ENCODE measurements around the gene ADCY10.
"Not testable (repeated sequence)": the region's sequence is repeated elsewhere in the genome, so short reads cannot be mapped to it uniquely, and the experiment has no call there.

Gene ADCY10

GRCh38 chr1:167806235-167806634 is 107.7 kb downstream of the ADCY10 start:
- not testable (repeated sequence) for DNase-seq (ENCODE audit: low spot score)

- no peak for DNase-seq (ENCODE audit: low spot score)
Observed at GRCh38 chr1:167805041-167805556, 108.8 kb downstream of the ADCY10 start.

GRCh38 chr1:167803358-167804207 is 110.4 kb downstream of the ADCY10 start:
- DNase-seq (ENCODE audit: low spot score) = peak; percentile 86

GRCh38 chr1:167802235-167802634 is 111.7 kb downstream of the ADCY10 start:
- DNase-seq (ENCODE audit: low spot score) = no peak

GRCh38 chr1:167800251-167800650 is 113.7 kb downstream of the ADCY10 start:
- DNase-seq (ENCODE audit: low spot score) = no peak

GRCh38 chr1:167799747-167800146 is 114.2 kb downstream of the ADCY10 start:
- DNase-seq (ENCODE audit: low spot score) = no peak

- DNase-seq (ENCODE audit: low spot score) = no peak
Observed at GRCh38 chr1:167798952-167799351, 115.0 kb downstream of the ADCY10 start.

GRCh38 chr1:167797015-167797414 is 116.9 kb downstream of the ADCY10 start:
- no peak for DNase-seq (ENCODE audit: low spot score)

- no peak for DNase-seq (ENCODE audit: low spot score)
Observed at GRCh38 chr1:167795810-167796740, 117.9 kb downstream of the ADCY10 start.

- DNase-seq (ENCODE audit: low spot score) = no peak
Observed at GRCh38 chr1:167794043-167794442, 119.9 kb downstream of the ADCY10 start.

- DNase-seq (ENCODE audit: low spot score) = no peak
Observed at GRCh38 chr1:167792188-167792565, 121.8 kb downstream of the ADCY10 start.

GRCh38 chr1:167791281-167792187 is 122.4 kb downstream of the ADCY10 start:
- DNase-seq (ENCODE audit: low spot score) = no peak

- DNase-seq (ENCODE audit: low spot score) = no peak
Observed at GRCh38 chr1:167790117-167790516, 123.8 kb downstream of the ADCY10 start.

- no peak for DNase-seq (ENCODE audit: low spot score)
Observed at GRCh38 chr1:167789501-167789900, 124.4 kb downstream of the ADCY10 start.

- DNase-seq (ENCODE audit: low spot score) = no peak
Observed at GRCh38 chr1:167786502-167786901, 127.4 kb downstream of the ADCY10 start.

GRCh38 chr1:167784876-167785550 is 128.9 kb downstream of the ADCY10 start:
- DNase-seq (ENCODE audit: low spot score) = no peak

GRCh38 chr1:167782946-167783345 is 131.0 kb downstream of the ADCY10 start:
- no peak for DNase-seq (ENCODE audit: low spot score)

GRCh38 chr1:167781558-167781957 is 132.4 kb downstream of the ADCY10 start:
- no peak for DNase-seq (ENCODE audit: low spot score)

- no peak for DNase-seq (ENCODE audit: low spot score)
Observed at GRCh38 chr1:167777269-167777650, 136.7 kb downstream of the ADCY10 start.

GRCh38 chr1:167776616-167777268 is 137.2 kb downstream of the ADCY10 start:
- no peak for DNase-seq (ENCODE audit: low spot score)

GRCh38 chr1:167776151-167776550 is 137.8 kb downstream of the ADCY10 start:
- no peak for DNase-seq (ENCODE audit: low spot score)

All from ecto neural progenitor cell (in vitro differentiated cells).